NCI-H187 (cell line): ENCODE results near the gene AKAP6.

ENCODE experiments used
- DNase-seq, 2 experiments: peaks; one replicate each; lab custom pipeline; 2025; lab: John Stamatoyannopoulos, UW

AKAP6 gene

GRCh38 chr14:32329146-32329545 lies at the start of gene AKAP6:
TSS of gene AKAP6 (plus strand) at chr14:32329298. CDS start at chr14:32433494, 104,196 bp downstream.
- DNase-seq = no peak

GRCh38 chr14:32286602-32287001 lies 42.5 kb upstream of the AKAP6 start:
- no peak for DNase-seq

GRCh38 chr14:32296366-32296765 lies 32.7 kb upstream of the AKAP6 start:
- no peak for DNase-seq

- no peak for DNase-seq
Measured at GRCh38 chr14:32298346-32298745, 30.8 kb upstream of the AKAP6 start.

- no peak for DNase-seq
Measured at GRCh38 chr14:32300136-32300535, 29.0 kb upstream of the AKAP6 start.

- DNase-seq = no peak
Measured at GRCh38 chr14:32303865-32304264, 25.2 kb upstream of the AKAP6 start.

GRCh38 chr14:32304296-32304695 lies 24.8 kb upstream of the AKAP6 start:
- DNase-seq = no peak

- no peak for DNase-seq
Measured at GRCh38 chr14:32306549-32306948, 22.5 kb upstream of the AKAP6 start.

- no peak for DNase-seq
Measured at GRCh38 chr14:32307881-32308582, 21.1 kb upstream of the AKAP6 start.

- no peak for DNase-seq
Measured at GRCh38 chr14:32310876-32311275, 18.2 kb upstream of the AKAP6 start.

GRCh38 chr14:32311294-32312009 lies 17.6 kb upstream of the AKAP6 start:
- DNase-seq = no peak

- no peak for DNase-seq
Measured at GRCh38 chr14:32312010-32312331, 17.1 kb upstream of the AKAP6 start.

- DNase-seq = no peak
Measured at GRCh38 chr14:32313844-32314376, 15.2 kb upstream of the AKAP6 start.

GRCh38 chr14:32318087-32318795 lies 10.9 kb upstream of the AKAP6 start:
- no peak for DNase-seq

- no peak for DNase-seq
Measured at GRCh38 chr14:32319368-32320049, 9.6 kb upstream of the AKAP6 start.

GRCh38 chr14:32324601-32325000 lies 4.5 kb upstream of the AKAP6 start:
- DNase-seq = no peak

GRCh38 chr14:32327255-32327961 lies 1.7 kb upstream of the AKAP6 start:
- no peak for DNase-seq

- no peak for DNase-seq
Measured at GRCh38 chr14:32329690-32330285, 690 bp downstream of the AKAP6 start.

- peak; percentile 55 to 57 for DNase-seq
Measured at GRCh38 chr14:32330351-32331111, 1.4 kb downstream of the AKAP6 start.

GRCh38 chr14:32331206-32331605 lies 2.1 kb downstream of the AKAP6 start:
- DNase-seq = peak in 1 of 2 experiments; percentile 55
